ENCODE data around the gene LRRC37B. TPM values are rescaled to one million over a fixed set of nuclear protein-coding genes. Genes with fewer than 3 reads are reported as not detected.
"Not testable (repeated sequence)": the region's sequence is repeated elsewhere in the genome, so short reads cannot be mapped to it uniquely, and the experiment has no call there.

LRRC37B gene
- total RNA-seq, 1 experiment from 2014 or later = 11.2 TPM

- not testable (repeated sequence) for DNase-seq (ENCODE audit: low spot score)
Measured at GRCh38 chr17:32086833-32087232, 79.7 kb downstream of the LRRC37B start.

DNA sequence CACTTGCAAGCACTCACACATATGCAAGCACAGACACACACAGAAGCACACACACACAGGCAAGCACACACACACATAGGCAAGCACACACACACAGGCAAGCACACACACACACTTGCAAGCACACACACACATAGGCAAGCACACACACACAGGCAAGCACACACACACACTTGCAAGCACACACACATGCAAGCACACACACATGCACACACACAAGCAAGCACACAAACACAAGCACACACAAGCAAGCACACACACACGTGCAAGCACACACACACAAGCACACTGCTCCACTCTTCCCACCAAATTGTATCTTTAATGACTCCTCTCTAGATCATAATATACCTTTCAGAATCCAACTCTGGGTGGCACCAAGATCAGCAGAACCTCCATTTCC lies 84.9 kb downstream of the LRRC37B start:
- not testable (repeated sequence) for DNase-seq (ENCODE audit: low spot score)

DNA sequence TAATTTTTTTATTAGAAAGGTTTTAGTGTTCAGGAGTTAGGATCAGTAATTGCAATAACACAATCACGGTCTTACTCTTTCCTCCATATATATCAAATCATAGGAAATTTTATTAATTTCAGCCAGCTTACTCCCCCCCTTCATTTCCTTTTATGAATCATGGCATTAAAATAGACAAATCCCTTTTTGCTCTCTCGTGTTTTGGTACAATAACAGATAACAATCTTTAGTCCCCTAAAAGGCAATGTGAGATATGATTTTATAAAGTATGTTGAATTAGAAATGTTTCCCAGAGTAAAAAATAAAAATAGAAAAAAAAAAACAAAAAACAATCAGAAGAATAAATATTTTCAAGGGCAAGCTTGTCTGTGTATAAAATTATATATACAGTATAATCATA lies 92.5 kb downstream of the LRRC37B start:
- no peak for DNase-seq (ENCODE audit: low spot score)

DNA sequence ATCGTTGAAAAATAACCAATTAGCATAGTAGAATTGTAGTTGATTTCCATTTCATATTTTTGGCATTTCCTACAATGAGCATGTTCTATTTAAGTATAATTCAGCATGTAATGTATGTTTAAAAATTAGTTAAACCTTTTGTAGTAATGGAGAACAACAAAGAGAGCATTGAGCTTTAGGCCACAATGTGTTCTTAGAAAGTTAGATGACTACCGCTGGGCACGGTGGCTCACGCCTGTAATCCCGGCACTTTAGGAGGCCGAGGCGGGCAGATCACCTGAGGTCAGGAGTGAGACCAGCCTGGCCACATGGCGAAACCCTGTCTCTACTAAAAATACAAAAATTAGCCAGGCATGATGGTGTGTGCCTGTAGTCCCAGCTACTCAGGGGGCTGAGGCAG lies 93.1 kb downstream of the LRRC37B start:
- DNase-seq (ENCODE audit: low spot score) = not testable (repeated sequence)

GRCh38 chr17:32100971-32101631 lies 93.9 kb downstream of the LRRC37B start:
- DNase-seq (ENCODE audit: low spot score) = peak; percentile 46

DNA sequence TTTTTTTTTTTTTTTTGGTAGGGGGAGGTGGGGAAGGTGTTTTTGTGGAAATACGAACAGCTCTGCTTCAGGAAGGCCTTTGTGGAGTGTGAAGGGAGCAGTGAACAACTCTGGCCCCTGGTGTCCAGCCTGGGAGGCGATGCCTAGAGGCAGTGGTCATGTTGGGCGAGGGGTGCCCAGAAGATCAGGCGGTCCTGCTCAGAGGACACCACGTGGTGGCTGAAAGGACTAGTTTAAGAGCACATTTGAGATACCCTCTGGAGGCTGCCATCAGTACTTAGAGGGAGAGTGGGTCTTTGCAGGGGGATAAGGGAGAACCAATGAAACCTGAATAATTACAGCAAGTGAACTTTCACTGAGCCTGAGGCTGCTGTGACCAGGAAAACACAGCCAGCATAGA lies 95.0 kb downstream of the LRRC37B start:
- no peak for DNase-seq (ENCODE audit: low spot score)

GRCh38 chr17:32102646-32103186 lies 95.5 kb downstream of the LRRC37B start:
- no peak for DNase-seq (ENCODE audit: low spot score)

Small RNA genes lying within 50 kb of the gene (small RNA-seq; reads per million reads assigned to genes)
- gene AC090616.4 (not detected), gene RNA5SP437 (1.6 reads per million, percentile 58 among the genes with 10 or more reads in this experiment)

Other genes starting within 250 kb of the LRRC37B start
- gene COPRS, start 148.1 kb upstream of the LRRC37B start, total RNA-seq (2014; rRNA removed; shearing (Covaris generic)) = 137 and 139 TPM in 2 replicates
- gene UTP6, start 105.7 kb upstream of the LRRC37B start, total RNA-seq (2014; rRNA removed; shearing (Covaris generic)) = 40.8 and 44.4 TPM in 2 replicates
- 15.5 and 19.5 TPM in 2 replicates for gene SUZ12, start 70.4 kb upstream of the LRRC37B start, total RNA-seq (2014; rRNA removed; shearing (Covaris generic))
- 29.2 and 30.5 TPM in 2 replicates for gene RHOT1, start 135.1 kb downstream of the LRRC37B start, total RNA-seq (2014; rRNA removed; shearing (Covaris generic))

Measured in HT-29 (cell line).